ENCODE measurements around the gene ULK1.

The ULK1 gene

GRCh38 chr12:131918311-131919050 lies 24.1 kb downstream of the ULK1 start:
- no peaks in the 10 kb centered on the region for H3K4me1 Mint-ChIP-seq
- H3K36me3 Mint-ChIP-seq, result peaks cover 2% of the 10 kb centered on the region
- H3K27me3 Mint-ChIP-seq, result no peaks in the 10 kb centered on the region
- no peak overlapping the region for H3K27ac Mint-ChIP-seq
- no peaks in the 10 kb centered on the region for H3K9me3 Mint-ChIP-seq
- no peak overlapping the region for H3K4me3 Mint-ChIP-seq

- Mint-ChIP-seq H3K27me3 (no peaks in the 10 kb centered on the region), H3K9me3 (no peaks in the 10 kb centered on the region), H3K4me3 (no peak overlapping the region), H3K36me3 (peaks cover 2% of the 10 kb centered on the region), H3K27ac (no peak overlapping the region), H3K4me1 (no peaks in the 10 kb centered on the region)
These were observed 24.6 kb downstream of the ULK1 start for GRCh38 chr12:131919051-131919347.

- Mint-ChIP-seq H3K27ac (no peak overlapping the region), H3K9me3 (no peaks in the 10 kb centered on the region), H3K4me3 (no peak overlapping the region), H3K27me3 (no peaks in the 10 kb centered on the region), H3K4me1 (peaks cover 2% of the 10 kb centered on the region), H3K36me3 (peaks cover 2% of the 10 kb centered on the region)
These were observed 25.1 kb downstream of the ULK1 start for GRCh38 chr12:131919366-131920156.

- no peak overlapping the region for H3K27ac Mint-ChIP-seq
- peaks cover 3% of the 10 kb centered on the region for H3K4me1 Mint-ChIP-seq
- no peak overlapping the region for H3K4me3 Mint-ChIP-seq
These were observed 25.7 kb downstream of the ULK1 start for GRCh38 chr12:131920157-131920508.

GRCh38 chr12:131920902-131921840 lies 26.7 kb downstream of the ULK1 start:
- no peak overlapping the region for H3K27ac Mint-ChIP-seq
- no peaks in the 10 kb centered on the region for H3K9me3 Mint-ChIP-seq
- H3K4me3 Mint-ChIP-seq, result no peak overlapping the region
- peaks cover 3% of the 10 kb centered on the region for H3K4me1 Mint-ChIP-seq
- H3K36me3 Mint-ChIP-seq, result peaks cover 2% of the 10 kb centered on the region
- no peaks in the 10 kb centered on the region for H3K27me3 Mint-ChIP-seq

More at GRCh38 chr12:131920157-131920508, 25.7 kb downstream of the ULK1 start:
- H3K27me3 Mint-ChIP-seq, result no peaks in the 10 kb centered on the region
- H3K9me3 Mint-ChIP-seq, result no peaks in the 10 kb centered on the region
- peaks cover 2% of the 10 kb centered on the region for H3K36me3 Mint-ChIP-seq

GRCh38 chr12:131921866-131922769 lies 27.7 kb downstream of the ULK1 start:
- Mint-ChIP-seq H3K27me3 (no peaks in the 10 kb centered on the region), H3K4me1 (peaks cover 3% of the 10 kb centered on the region), H3K9me3 (no peaks in the 10 kb centered on the region), H3K4me3 (no peak overlapping the region), H3K27ac (no peak overlapping the region), H3K36me3 (peaks cover 2% of the 10 kb centered on the region)

- Mint-ChIP-seq H3K4me1 (peaks cover 4% of the 10 kb centered on the region), H3K36me3 (peaks cover 2% of the 10 kb centered on the region), H3K9me3 (no peaks in the 10 kb centered on the region), H3K27me3 (no peaks in the 10 kb centered on the region), H3K27ac (no peak overlapping the region), H3K4me3 (no peak overlapping the region)
These were observed 28.4 kb downstream of the ULK1 start for GRCh38 chr12:131922772-131923171.

- no peaks in the 10 kb centered on the region for H3K9me3 Mint-ChIP-seq
- H3K27ac Mint-ChIP-seq, result no peak overlapping the region
- peaks cover 2% of the 10 kb centered on the region for H3K36me3 Mint-ChIP-seq
- peaks cover 8% of the 10 kb centered on the region for H3K4me1 Mint-ChIP-seq
- no peak overlapping the region for H3K4me3 Mint-ChIP-seq
- no peaks in the 10 kb centered on the region for H3K27me3 Mint-ChIP-seq
These were observed 28.8 kb downstream of the ULK1 start for GRCh38 chr12:131923260-131923659.

- Mint-ChIP-seq H3K27me3 (no peaks in the 10 kb centered on the region), H3K27ac (no peak overlapping the region), H3K9me3 (no peaks in the 10 kb centered on the region), H3K4me3 (peak overlapping the region; percentile 86), H3K36me3 (peaks cover 4% of the 10 kb centered on the region), H3K4me1 (peaks cover 18% of the 10 kb centered on the region)
These were observed 33.0 kb downstream of the ULK1 start for GRCh38 chr12:131927110-131928079.

- H3K4me3 Mint-ChIP-seq, result peak overlapping the region; percentile 86
- peaks cover 22% of the 10 kb centered on the region for H3K4me1 Mint-ChIP-seq
- H3K9me3 Mint-ChIP-seq, result no peaks in the 10 kb centered on the region
- H3K27me3 Mint-ChIP-seq, result no peaks in the 10 kb centered on the region
- peak overlapping the region; percentile 92 for H3K27ac Mint-ChIP-seq
- H3K36me3 Mint-ChIP-seq, result peaks cover 9% of the 10 kb centered on the region
These were observed 33.8 kb downstream of the ULK1 start for GRCh38 chr12:131928080-131928710.

- Mint-ChIP-seq H3K4me1 (peaks cover 22% of the 10 kb centered on the region), H3K27ac (peak within 1 kb of the TSS; percentile 94), H3K4me3 (peak within 1 kb of the TSS; percentile 96), H3K27me3 (no peaks in the 10 kb centered on the region), H3K9me3 (no peaks in the 10 kb centered on the region), H3K36me3 (peaks cover 16% of the 10 kb centered on the region)
These were observed 34.5 kb downstream of the ULK1 start, which contains the start of gene PUS1 for GRCh38 chr12:131928711-131929580. TSS of gene PUS1 (plus strand) at chr12:131929276. CDS start at chr12:131929723, 447 bp downstream.

GRCh38 chr12:131929581-131930456 lies 35.4 kb downstream of the ULK1 start:
- Mint-ChIP-seq H3K36me3 (peaks cover 16% of the 10 kb centered on the region), H3K4me3 (peak overlapping the region; percentile 96), H3K4me1 (peaks cover 18% of the 10 kb centered on the region), H3K27me3 (no peaks in the 10 kb centered on the region), H3K27ac (peak overlapping the region; percentile 94), H3K9me3 (no peaks in the 10 kb centered on the region)

All from activated naive CD4-positive, alpha-beta T cell treated with anti-CD3 and anti-CD28 coated beads, Interleukin-2, amount 50 U/mL, for 24 hours (primary cell).